ENCODE results near the gene ANKAR.
"Not testable (repeated sequence)": the region's sequence is repeated elsewhere in the genome, so short reads cannot be mapped to it uniquely, and the experiment has no call there.

The ANKAR gene

GRCh38 chr2:189646521-189646920 lies 27.9 kb upstream of the ANKAR start:
- Histone ChIP-seq H3K4me3 (ENCODE audit: low read depth, low read length, poor library complexity, severe bottlenecking) (no peak overlapping the region), H3K36me3 (ENCODE audit: insufficient read depth, low read length) (no peaks in the 10 kb centered on the region), H4K20me1 (ENCODE audit: insufficient read depth, low read length) (no peaks in the 10 kb centered on the region), H3K9me2 (ENCODE audit: low read depth, low read length) (no peaks in the 10 kb centered on the region), H3K4me2 (ENCODE audit: low read length) (no peak overlapping the region), H3K9ac (ENCODE audit: low read length) (no peak overlapping the region), H3K79me2 (ENCODE audit: insufficient read depth, low read length) (no peaks in the 10 kb centered on the region), H3F3A (ENCODE audit: insufficient read depth, low read length) (no peaks in the 10 kb centered on the region), H3K9me3 (ENCODE audit: low read length) (0 out of 2 replicates have a peak, but pooled peaks cover 2% of the 10 kb centered on the region), H3K27me3 (ENCODE audit: insufficient read depth, low read length) (no peaks in the 10 kb centered on the region), H2AFZ (ENCODE audit: low read length) (no peak overlapping the region), H3K4me1 (ENCODE audit: insufficient read depth, low read length, severe bottlenecking) (no peaks in the 10 kb centered on the region), H3K27ac (ENCODE audit: low read depth, low read length, poor library complexity, severe bottlenecking) (no peak overlapping the region)
- TF ChIP-seq EZH2 (IDR thresholded peaks at IDR 0.05; ENCODE audit: borderline replicate concordance, low read length) = no peak
- no peak for TF ChIP-seq CTCF (IDR thresholded peaks at IDR 0.05; ENCODE audit: low read length)

GRCh38 chr2:189648846-189649509 lies 25.5 kb upstream of the ANKAR start:
- no peak overlapping the region for H3K4me3 ChIP-seq (ENCODE audit: low read depth, low read length, poor library complexity, severe bottlenecking)
- H3K9me2 ChIP-seq (ENCODE audit: low read depth, low read length) = no peaks in the 10 kb centered on the region
- H3K4me2 ChIP-seq (ENCODE audit: low read length) = no peak overlapping the region
- no peak overlapping the region for H3K9ac ChIP-seq (ENCODE audit: low read length)
- no peak overlapping the region for H2AFZ ChIP-seq (ENCODE audit: low read length)
- no peaks in the 10 kb centered on the region for H3K4me1 ChIP-seq (ENCODE audit: insufficient read depth, low read length, severe bottlenecking)
- H3K27me3 ChIP-seq (ENCODE audit: insufficient read depth, low read length) = no peaks in the 10 kb centered on the region
- H3K9me3 ChIP-seq (ENCODE audit: low read length) = 0 out of 2 replicates have a peak, but pooled peaks cover 2% of the 10 kb centered on the region
- no peaks in the 10 kb centered on the region for H3K36me3 ChIP-seq (ENCODE audit: insufficient read depth, low read length)
- no peaks in the 10 kb centered on the region for H3K79me2 ChIP-seq (ENCODE audit: insufficient read depth, low read length)
- H4K20me1 ChIP-seq (ENCODE audit: insufficient read depth, low read length) = no peaks in the 10 kb centered on the region
- no peak overlapping the region for H3K27ac ChIP-seq (ENCODE audit: low read depth, low read length, poor library complexity, severe bottlenecking)
- TF ChIP-seq EZH2 (IDR thresholded peaks at IDR 0.05; ENCODE audit: borderline replicate concordance, low read length) = no peak
- no peak for TF ChIP-seq CTCF (IDR thresholded peaks at IDR 0.05; ENCODE audit: low read length)
- H3F3A ChIP-seq (ENCODE audit: insufficient read depth, low read length) = no peaks in the 10 kb centered on the region

GRCh38 chr2:189651284-189651683 lies 23.2 kb upstream of the ANKAR start:
- H4K20me1 ChIP-seq (ENCODE audit: insufficient read depth, low read length) = no peaks in the 10 kb centered on the region
- H3K27me3 ChIP-seq (ENCODE audit: insufficient read depth, low read length) = no peaks in the 10 kb centered on the region
- no peaks in the 10 kb centered on the region for H3K79me2 ChIP-seq (ENCODE audit: insufficient read depth, low read length)
- H3K36me3 ChIP-seq (ENCODE audit: insufficient read depth, low read length) = no peaks in the 10 kb centered on the region
- no peak overlapping the region for H3K27ac ChIP-seq (ENCODE audit: low read depth, low read length, poor library complexity, severe bottlenecking)
- no peak overlapping the region for H3K4me2 ChIP-seq (ENCODE audit: low read length)
- TF ChIP-seq CTCF (IDR thresholded peaks at IDR 0.05; ENCODE audit: low read length) (no peak), EZH2 (IDR thresholded peaks at IDR 0.05; ENCODE audit: borderline replicate concordance, low read length) (no peak)
- no peak overlapping the region for H3K9ac ChIP-seq (ENCODE audit: low read length)
- H3F3A ChIP-seq (ENCODE audit: insufficient read depth, low read length) = no peaks in the 10 kb centered on the region
- H3K4me1 ChIP-seq (ENCODE audit: insufficient read depth, low read length, severe bottlenecking) = no peaks in the 10 kb centered on the region
- no peaks in the 10 kb centered on the region for H3K9me2 ChIP-seq (ENCODE audit: low read depth, low read length)
- no peak overlapping the region for H3K4me3 ChIP-seq (ENCODE audit: low read depth, low read length, poor library complexity, severe bottlenecking)
- 0 out of 2 replicates have a peak, but pooled peaks cover 2% of the 10 kb centered on the region for H3K9me3 ChIP-seq (ENCODE audit: low read length)
- H2AFZ ChIP-seq (ENCODE audit: low read length) = no peak overlapping the region

DNA sequence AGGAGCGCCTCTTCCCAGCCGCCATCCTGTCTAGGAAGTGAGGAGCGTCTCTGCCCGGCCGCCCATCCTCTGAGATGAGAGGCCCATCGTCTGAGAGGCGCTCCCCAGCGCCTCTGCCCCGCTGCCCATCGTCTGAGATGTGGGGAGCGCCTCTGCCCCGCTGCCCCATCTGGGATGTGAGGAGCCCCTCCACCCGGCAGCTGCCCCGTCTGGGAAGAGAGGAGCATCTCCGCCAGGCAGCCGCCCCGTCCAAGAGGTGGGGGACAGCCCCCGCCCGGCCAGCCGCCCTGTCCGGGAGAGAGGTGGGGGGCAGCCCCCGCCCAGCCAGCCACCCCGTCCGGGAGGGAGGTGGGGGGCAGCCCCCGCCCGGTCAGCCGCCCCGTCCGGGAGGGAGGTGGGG lies 21.0 kb upstream of the ANKAR start:
- H3K27ac ChIP-seq (ENCODE audit: low read depth, low read length, poor library complexity, severe bottlenecking); H3K9me3 ChIP-seq (ENCODE audit: low read length); H2AFZ ChIP-seq (ENCODE audit: low read length); H4K20me1 ChIP-seq (ENCODE audit: insufficient read depth, low read length); H3K79me2 ChIP-seq (ENCODE audit: insufficient read depth, low read length); H3K27me3 ChIP-seq (ENCODE audit: insufficient read depth, low read length); H3K4me3 ChIP-seq (ENCODE audit: low read depth, low read length, poor library complexity, severe bottlenecking); H3K9me2 ChIP-seq (ENCODE audit: low read depth, low read length); H3K4me2 ChIP-seq (ENCODE audit: low read length); H3K36me3 ChIP-seq (ENCODE audit: insufficient read depth, low read length); H3K9ac ChIP-seq (ENCODE audit: low read length); H3F3A ChIP-seq (ENCODE audit: insufficient read depth, low read length): not testable (repeated sequence)
- peaks cover 12% of the 10 kb centered on the region for H3K4me1 ChIP-seq (ENCODE audit: insufficient read depth, low read length, severe bottlenecking)
